GM18873 (cell line): ENCODE results near the gene ATP10D.

Experiments
- ATAC-seq: cut with Tn5 transposase; IDR thresholded peaks from one replicate; pipeline ENCODE4 v1.9.1; 2021; ENCODE audit warnings: mild to moderate bottlenecking, moderate library complexity, moderate number of reproducible peaks; ENCODE audit not compliant: unreplicated experiment, low FRiP score

Gene ATP10D

DNA sequence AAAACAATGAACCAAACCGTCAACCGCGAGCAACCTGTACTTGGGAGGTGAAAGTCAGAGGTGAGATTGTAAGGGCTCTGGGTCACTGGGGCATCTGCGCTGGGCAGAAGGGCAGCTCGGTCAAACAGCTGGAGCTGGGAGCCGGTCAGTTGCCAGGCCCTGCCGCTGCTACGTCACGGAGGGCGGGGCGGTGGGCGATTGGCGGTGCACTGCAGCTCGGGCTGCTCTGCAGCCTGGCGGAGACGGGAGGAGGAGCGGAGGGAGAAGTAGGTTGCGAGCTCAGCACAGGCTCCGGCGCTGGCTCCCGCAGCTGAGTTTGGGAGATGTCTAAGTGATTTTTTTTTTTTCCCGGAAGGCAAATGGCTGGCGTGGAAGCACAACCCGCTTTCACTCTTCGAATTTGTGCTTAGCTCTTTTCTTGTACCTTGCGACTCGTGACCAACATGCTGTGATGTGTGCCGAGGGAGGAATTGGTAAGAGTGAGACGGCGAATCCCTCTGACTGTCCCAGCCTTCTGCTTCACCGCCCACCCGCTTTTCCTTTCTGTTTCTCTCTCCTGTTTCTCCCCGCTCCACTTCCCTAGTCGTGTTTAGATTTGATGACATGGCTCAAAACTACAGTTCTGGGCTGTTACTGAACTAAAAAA lies at the start of gene ATP10D:
Gene ATP10D (plus strand): TSS at position 229 of the 646 bp plus-strand sequence. CDS start 27,266 bp downstream, outside the sequence.
- ATAC-seq: peak; percentile 95

DNA sequence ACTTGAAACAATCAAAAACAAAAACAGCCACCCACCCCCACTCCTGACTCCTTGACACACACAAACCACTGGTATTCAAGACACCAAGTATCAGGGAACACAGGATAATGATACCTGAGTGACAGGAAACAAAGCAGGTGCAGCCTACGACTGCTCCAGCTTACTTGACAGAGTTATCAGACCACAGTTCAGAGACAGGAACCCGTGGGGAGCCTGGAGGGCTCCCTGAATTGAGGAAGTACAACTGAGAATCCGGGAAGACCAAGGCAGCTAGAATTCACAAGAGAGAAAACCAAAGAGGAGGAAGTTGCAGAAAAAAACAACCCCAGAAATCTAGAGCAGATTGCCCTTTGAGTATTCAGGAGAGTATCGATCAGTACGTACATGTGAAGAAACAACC lies 42.1 kb upstream of the ATP10D start:
- no peak for ATAC-seq

DNA sequence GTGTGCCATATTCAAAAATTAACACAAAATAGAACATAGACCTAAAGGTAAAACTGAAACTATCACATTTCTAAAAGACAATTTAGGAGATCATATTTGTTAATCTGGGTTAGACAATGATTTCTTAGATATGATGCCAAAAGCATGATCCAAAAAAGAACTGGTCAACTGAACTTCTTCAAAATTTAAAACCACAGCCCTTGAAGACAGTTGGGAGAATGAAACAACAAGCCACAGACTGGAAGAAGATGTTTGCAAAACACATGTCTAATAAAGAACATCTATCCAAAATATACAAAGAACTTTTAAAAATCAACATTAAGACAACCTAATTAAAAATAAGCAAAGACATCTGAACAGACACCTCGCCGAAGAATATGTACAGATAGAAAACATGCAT lies 41.0 kb upstream of the ATP10D start:
- no peak for ATAC-seq

DNA sequence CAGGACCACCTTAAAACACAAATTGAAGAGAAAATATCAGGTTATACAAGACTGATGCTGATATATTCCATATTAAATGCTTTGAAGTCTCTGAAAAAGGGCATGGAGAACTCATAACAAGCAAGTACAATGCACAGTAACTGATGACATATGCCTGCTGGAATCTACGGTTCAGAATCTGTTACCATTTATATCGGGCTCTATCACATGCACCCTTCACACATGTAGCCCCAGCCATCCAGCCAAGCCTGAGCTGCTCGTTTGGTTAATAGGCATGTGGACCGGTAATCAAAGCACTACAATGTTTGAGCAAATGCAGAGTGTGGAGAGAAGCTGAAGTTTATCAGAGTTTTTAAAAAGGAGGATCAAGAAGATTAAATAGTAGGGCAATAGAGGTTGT lies 33.4 kb upstream of the ATP10D start:
- no peak for ATAC-seq

DNA sequence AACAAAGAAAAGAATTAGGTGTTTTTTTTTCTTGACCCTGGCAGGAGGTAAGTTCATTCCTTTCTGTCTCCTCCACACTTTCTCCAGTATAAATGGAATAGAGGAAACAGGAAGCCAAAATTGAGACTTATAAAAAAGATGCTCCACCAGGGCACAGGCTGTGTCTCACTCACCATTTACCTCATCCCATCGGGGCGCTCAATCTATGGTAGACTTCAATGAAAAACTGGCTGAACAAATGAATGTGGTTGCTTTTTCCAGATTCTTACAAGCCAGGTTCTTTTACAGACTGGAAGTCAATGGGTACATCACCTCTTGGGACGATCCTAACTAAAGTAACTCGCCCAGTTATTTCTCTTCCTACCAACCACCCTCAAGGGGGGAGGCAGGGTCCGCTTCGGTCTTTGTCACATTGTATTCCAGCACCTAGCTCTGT lies 22.3 kb upstream of the ATP10D start:
- ATAC-seq: peak; percentile 19

DNA sequence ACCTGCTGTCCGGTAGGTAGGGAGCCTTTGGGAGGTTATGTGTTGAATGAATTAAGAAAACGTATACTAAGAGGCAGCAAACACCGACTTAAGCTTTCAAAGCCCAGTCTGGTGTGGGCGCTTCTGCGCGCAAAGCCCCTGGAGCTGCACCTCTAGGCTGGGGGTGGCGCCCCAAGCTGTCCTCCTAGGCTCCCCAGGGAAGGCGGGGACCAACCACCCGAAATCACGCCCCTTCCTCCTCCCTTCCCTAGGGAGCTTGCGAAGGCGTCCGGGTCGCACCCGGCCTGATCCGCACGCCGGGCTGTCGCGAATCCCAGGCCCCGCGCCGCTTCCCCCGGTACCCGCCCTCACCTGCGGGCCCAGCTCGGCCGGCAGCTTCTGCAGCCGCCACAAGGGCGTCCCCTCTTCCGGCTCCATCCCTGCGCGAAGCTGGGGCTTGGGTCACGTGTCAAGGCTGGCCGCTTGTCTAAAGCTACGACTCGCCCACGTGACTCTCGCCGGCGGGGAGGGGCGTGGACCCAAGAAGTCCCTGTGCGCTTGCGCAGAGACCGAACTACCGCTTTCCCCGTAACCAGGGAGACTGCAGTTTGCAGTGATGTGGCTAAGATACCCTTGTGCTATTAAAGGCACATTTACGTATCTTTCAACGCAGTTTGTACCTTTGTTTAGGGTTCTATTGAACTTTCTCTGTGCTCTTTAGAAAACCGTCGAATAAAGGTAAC lies 21.7 kb upstream of the ATP10D start, which contains the start of gene COMMD8:
Gene COMMD8 (minus strand): TSS at position 468 of the 722 bp plus-strand sequence. CDS start 51 bp downstream, at position 417.
- ATAC-seq: peak; percentile 91

DNA sequence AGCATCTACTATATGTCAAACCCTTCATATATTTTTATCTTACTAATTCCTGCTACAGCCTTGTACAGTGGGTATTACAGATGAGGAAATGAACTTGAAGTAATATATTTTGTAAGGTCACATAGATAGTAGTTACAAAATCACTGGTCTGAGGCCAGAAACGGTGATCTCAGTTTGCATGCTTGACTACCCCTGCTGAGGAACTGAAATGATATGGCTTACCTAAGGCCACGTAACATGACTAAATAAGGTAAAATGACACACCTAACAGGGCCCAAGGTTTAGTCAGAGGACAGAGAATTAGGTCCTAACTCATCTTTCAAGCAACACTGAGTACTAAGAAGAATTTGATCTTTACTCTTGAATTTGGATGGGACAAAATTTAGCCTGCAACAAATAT lies 20.1 kb upstream of the ATP10D start:
- no peak for ATAC-seq

DNA sequence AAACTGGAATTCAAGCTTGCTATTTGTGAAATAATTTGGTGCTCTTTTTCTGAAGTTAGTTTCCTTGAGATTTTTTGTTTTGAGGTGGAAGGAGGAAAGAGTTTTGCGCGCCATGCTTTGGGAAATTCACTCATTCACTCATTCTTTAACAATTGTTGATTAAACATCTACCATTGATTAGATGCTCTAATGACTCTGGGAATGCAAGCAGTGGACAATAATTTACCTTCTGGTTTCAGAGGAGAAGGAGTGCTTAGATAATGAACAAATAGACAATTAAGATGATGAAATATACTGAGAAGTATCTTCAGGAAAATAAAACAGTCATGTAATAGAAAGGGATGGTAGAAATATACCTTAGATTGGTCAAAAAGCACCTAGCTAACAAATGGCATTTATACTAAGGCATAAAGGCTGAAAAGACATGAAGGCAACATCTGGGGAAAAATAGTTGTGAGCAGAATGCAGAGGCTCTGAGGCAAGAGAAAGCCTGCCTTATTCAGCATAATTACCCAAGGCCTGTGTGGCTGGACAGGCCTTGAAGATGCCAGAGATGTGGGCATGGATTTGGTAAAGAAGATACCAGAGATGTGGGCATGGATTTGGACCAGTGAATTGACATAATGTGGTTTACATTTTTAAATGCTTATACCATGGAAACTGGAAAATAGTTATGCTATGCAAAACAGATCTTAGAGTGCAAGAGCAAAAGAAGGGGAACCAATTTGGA lies 18.9 kb upstream of the ATP10D start:
- ATAC-seq: no peak

DNA sequence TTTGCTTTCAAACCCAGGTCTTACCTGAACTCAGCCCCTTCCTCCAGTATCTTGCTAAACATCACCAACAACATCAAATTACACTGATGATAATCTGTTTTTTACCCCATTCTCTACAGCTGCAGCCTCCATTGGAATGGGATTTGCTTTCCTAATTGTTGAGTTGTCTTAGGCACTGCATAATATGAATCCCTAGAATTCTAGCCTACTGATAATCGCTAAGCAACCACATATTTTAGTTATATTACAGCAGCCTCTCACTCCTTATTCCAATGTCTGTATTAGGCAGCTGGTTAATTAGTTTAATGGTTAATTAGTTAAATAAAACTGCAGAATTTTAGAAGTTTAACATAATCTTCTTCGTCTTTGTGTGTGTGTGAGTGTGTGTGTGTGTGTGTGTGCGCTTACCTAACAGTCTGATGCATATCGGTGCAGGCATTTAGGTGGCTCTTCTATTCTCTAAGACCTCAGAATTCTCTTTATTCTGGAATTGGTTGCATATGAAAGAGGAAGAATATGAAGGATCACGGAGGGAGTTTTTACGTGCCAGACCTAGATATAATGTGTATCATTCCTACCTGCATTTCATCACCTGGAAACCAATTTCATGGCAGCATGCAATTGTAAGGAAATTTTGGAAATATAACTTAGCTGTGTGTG lies 16.2 kb upstream of the ATP10D start:
- no peak for ATAC-seq

DNA sequence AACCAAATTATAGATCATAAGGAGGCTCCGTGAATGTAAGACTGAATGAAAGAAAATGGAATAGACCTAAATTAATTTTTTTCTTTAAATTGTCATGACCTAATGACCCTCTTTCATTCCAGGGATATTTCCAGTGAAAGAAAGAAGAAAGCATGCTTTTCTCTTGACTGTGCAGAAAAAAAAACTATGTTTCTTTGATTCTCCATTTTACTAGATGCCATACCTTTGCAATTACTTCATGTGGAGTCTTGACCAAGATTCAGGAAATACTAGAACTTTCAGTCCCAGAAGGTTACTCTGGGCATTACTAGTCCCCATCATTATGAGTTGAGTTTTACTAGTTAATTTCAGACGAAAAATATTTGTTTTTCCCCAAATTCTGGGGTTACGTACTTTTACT lies 15.1 kb upstream of the ATP10D start:
- ATAC-seq: no peak

DNA sequence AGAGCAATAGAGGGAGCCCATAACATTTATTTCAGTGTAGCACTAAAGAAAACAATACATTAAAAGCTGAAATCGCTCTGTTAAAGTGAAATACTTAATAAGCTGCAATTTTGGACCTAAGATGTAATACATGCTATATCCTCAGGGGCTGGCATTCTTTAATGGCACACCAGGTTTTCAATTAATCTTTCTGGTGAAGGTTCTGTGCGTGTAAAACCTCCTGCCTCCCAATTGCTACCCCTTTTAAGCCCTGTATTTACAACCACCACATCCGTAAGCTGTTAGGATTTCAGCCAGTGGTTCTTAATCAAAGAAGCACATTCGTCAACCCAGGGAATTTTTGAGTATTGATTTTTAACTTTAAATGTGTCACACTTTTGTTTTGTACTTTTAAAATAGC lies 14.0 kb upstream of the ATP10D start:
- ATAC-seq: no peak

DNA sequence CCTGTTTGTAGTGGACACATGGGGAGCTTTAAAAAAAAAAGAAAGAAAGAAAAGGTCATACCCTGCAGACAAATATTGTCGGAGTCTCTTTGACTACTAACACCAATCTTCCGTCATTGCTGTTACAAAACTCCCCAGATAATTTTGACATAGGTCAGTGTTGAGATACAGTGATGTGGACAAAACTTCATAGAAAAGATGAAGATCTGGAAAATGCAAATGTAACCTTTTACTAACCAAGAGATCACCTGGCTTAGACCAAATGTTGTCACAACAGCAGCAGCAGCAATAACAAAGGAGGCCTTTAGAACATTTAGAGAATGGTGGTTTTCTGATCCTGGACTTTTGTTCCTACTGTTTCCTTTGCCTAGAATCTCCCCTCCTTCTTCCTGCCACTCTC lies 13.5 kb upstream of the ATP10D start:
- ATAC-seq: no peak

DNA sequence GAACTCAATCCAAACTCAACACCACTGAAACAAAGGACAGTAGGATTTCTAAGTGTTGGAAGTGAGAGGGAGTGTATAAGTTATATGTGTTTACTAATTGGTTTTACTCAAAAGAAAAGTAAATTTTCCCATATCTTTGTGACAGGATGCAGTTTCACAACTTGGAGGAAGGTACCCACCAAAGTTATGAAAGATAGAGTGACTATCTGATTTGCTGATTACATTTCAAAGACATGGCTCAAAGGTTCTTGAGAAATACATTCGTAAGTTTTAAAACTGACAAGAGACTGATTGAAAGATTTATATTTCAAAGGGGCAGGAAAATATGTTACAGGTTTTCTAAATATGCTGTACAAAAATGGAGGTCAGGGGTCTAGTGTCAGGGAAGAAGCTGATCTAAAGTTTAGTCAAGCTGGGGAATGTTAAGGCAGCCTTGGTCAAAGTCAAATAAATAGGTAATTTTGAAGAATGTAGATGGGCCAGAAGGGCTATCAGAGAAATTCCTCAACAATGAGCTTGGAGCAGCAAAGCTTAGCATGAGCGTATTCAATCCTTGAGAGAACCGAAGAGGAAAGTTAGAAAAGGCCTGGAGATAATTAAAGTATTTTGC lies 11.8 kb upstream of the ATP10D start:
- no peak for ATAC-seq

DNA sequence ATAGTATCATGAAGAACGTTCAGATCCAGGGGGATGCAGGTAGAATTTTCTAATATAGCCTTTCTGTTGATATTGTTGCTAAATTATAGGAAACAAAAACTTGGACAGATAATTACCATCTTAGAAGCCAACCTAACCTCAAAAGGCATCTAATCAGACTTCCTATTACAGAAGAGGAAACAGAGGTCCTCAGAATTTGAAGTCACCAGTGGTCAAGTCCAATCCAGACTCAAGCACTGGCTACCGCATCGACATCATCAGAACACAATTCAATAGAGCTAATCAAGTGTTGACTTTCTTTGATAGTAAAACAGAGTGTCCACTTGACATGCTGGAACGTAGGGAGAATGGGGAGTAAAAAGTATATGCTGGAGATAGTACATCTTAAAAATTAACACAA lies 10.3 kb upstream of the ATP10D start:
- no peak for ATAC-seq

DNA sequence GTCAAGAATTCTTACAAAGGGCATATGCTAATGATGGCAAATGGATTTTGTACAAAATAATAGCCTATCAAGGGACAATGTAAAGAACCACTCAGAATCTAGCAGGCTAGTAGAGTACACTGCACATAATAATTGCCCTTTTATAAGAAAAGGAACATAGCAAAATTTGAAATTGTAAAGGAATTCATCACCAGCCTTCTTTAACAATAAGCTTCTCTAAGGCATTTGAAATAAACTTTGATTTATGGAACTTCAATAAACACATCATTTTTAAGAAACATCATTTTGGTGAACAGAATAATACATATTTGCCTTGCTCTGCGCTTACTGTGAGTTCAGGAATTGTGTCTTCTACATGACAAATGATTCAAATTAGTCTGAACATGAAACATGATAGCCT lies 9.7 kb upstream of the ATP10D start:
- ATAC-seq: no peak

DNA sequence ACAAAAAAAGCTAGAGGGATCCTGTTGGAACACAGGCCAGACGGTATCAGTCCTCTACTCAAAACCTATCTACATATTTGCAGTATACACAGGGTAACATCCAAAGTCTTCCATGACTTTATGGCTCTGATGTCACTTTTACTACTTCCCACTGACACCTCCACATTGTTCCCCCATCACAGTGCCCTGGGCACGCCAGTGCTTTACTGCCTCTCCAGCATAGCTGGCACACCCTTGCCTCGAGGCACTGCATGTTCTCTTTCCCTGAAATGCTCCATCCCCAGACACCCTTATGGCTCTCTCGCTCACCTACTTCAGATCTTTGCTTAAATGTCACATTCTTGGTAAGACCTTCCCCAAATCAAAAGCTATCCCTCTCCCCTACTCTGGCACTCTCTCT lies 6.3 kb upstream of the ATP10D start:
- no peak for ATAC-seq

DNA sequence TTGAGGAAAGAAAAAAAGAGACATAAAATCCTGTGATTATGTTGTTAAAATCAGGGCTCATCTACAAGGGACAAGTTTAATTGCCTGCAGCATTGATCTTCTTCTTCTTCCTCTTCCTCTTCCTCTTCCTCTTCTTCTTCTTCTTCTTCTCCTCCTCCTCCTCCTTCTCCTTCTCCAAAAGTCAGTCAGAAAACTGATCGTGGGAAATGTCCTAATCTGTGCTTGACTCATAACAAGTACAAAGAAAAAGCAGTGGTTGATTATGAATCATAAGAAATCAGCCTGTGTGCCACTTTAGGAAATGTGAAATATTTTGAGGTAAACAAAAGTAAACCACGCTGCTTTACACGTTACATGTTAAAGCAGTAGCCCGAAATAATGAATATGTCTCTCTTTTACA lies 2.7 kb upstream of the ATP10D start:
- ATAC-seq: no peak

DNA sequence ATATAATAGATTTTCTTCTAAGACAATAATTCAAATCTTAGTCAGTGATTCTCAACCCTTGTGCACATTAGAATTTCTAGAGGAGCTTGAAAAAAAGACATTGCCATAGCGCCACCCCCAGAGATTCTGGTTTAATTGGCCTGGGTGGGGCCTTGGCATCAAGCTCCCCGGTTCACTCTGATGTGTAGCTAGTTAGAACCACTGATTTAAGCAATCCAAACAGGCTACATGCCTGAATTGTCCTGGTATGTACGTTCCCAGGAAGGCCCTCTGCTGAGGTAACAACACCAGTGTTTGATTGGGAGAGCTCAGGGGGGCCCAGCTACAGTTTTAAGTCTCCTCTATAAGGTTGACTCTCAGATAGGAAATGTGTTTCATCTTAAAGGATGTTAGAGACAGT lies 1.3 kb upstream of the ATP10D start:
- no peak for ATAC-seq

DNA sequence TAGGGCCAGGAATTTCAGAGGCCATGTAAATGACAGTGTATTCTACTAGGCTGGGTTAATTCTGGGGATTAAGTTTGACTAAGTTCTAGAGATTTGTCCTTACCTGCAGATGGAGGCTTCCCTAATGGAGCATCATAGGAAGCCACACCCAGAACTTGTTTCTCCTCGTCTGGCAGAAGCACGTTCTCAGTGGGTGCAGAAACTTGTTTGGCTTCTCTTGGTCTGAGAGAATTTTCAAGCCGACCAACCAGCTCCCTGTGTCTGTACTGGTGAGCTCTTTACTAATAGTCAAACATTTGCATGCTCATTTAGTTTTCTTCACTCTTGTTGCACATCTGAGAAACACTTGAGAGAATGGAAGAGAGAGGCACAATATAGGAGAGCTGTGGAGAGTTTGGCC lies 907 bp upstream of the ATP10D start:
- ATAC-seq: peak; percentile 34

DNA sequence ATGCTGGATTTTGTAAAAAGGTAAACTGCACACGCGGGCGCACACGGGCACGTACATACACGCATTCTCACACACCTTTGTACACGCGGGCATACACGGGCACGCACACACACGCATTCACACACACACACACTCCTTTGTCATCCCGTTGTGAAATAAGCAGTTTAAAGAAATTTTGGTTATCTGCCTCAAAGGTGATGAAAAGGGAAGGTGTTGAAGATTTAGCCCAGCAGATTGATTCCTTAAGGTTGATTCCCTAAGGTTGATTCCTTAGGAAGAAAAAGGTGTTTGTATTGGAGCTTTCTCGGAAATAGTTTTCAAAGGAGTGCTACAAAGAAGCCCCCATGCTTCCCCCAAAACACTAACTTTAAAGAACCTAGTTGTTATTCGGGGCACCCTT lies 693 bp downstream of the ATP10D start:
- ATAC-seq: no peak
